GM23338 (cell line): ENCODE results near the gene CUX1. TPM values are rescaled to one million over a fixed set of nuclear protein-coding genes. Genes with fewer than 3 reads are reported as not detected.

Experiments used
- ATAC-seq: fragments of 200-7000 bp; cut with Tn5 transposase; 3 replicates; pipeline ENCODE4 v1.9.1; 2020
- DNase-seq: peaks from one replicate; pipeline ENCODE4 v3.0.0-alpha.2; 2015; ENCODE audit warnings: low spot score
- H2AFZ ChIP-seq: fragments of 200-600 bp; sonication (generic); 2 replicates; pipeline ENCODE4 v1.8.0; 2016; ENCODE audit warnings: antibody characterized with exemption, mild to moderate bottlenecking, moderate library complexity
- H3F3A ChIP-seq: fragments of 200-600 bp; sonication (generic); replicated peaks from 2 replicates; pipeline ENCODE4 v1.8.0; 2017; ENCODE audit warnings: antibody characterized with exemption, mixed run types, low read depth
- H3K27ac ChIP-seq: fragments of 200-600 bp; sonication (generic); 2 replicates; pipeline ENCODE4 v1.6.1; 2016; ENCODE audit warnings: low read depth
- H3K27me3 ChIP-seq: fragments of 200-600 bp; sonication (generic); 2 replicates; pipeline ENCODE4 v1.8.0; 2016; ENCODE audit warnings: mild to moderate bottlenecking, mixed run types, moderate library complexity; ENCODE audit not compliant: insufficient read depth
- H3K36me3 ChIP-seq: fragments of 200-600 bp; sonication (generic); 2 replicates; pipeline ENCODE4 v1.8.0; 2016; ENCODE audit warnings: mild to moderate bottlenecking; ENCODE audit not compliant: insufficient read depth
- H3K4me1 ChIP-seq: fragments of 200-600 bp; sonication (generic); 2 replicates; pipeline ENCODE4 v1.8.0; 2016; ENCODE audit warnings: mild to moderate bottlenecking, moderate library complexity; ENCODE audit not compliant: insufficient read depth
- H3K4me2 ChIP-seq: fragments of 200-600 bp; sonication (generic); 2 replicates; pipeline ENCODE4 v1.7.1; 2017; ENCODE audit warnings: mixed run types
- H3K4me3 ChIP-seq: fragments of 200-600 bp; sonication (generic); 2 replicates; pipeline ENCODE4 v1.6.1; 2016; ENCODE audit warnings: mixed run types
- H3K79me2 ChIP-seq: fragments of 200-600 bp; sonication (generic); replicated peaks from 2 replicates; pipeline ENCODE4 v1.8.0; 2017; ENCODE audit warnings: mild to moderate bottlenecking; ENCODE audit not compliant: insufficient read depth
- H3K9me2 ChIP-seq: fragments of 200-600 bp; sonication (generic); 2 replicates; pipeline ENCODE4 v1.8.0; 2017; ENCODE audit not compliant: insufficient read depth
- H4K20me1 ChIP-seq: fragments of 200-600 bp; sonication (generic); replicated peaks from 2 replicates; pipeline ENCODE4 v1.8.0; 2017; ENCODE audit warnings: mild to moderate bottlenecking; ENCODE audit not compliant: insufficient read depth
- H3K27ac Mint-ChIP-seq: 2 replicates; pipeline ENCODE4 v1.8.0; 2020; ENCODE audit warnings: inconsistent platforms, mild to moderate bottlenecking, moderate library complexity, mixed read lengths
- H3K27me3 Mint-ChIP-seq: 3 replicates; pipeline ENCODE4 v1.8.0; 2022; ENCODE audit warnings: low read depth, mild to moderate bottlenecking, moderate library complexity, mixed read lengths, inconsistent platforms; ENCODE audit not compliant: insufficient read depth, poor library complexity
- H3K36me3 Mint-ChIP-seq: 3 replicates; pipeline ENCODE4 v1.8.0; 2021; ENCODE audit warnings: low read depth, mild to moderate bottlenecking, inconsistent platforms, moderate library complexity, mixed read lengths
- H3K4me1 Mint-ChIP-seq: 3 replicates; pipeline ENCODE4 v1.8.0; 2020; ENCODE audit warnings: mild to moderate bottlenecking, inconsistent platforms, mixed read lengths
- H3K4me3 Mint-ChIP-seq: 3 replicates; pipeline ENCODE4 v1.8.0; 2021; ENCODE audit warnings: moderate library complexity, mild to moderate bottlenecking, inconsistent platforms, mixed read lengths
- H3K9me3 Mint-ChIP-seq: 3 replicates; pipeline ENCODE4 v1.8.0; 2020; ENCODE audit warnings: moderate library complexity, mild to moderate bottlenecking, inconsistent platforms, mixed read lengths
- CREB1 ChIP-seq: fragments of 250-450 bp; sonication (Bioruptor Pico); IDR thresholded peaks from 2 replicates; pipeline ENCODE4 v1.5.0; 2020; ENCODE audit warnings: low read depth, mild to moderate bottlenecking, moderate library complexity
- CTCF ChIP-seq, 2 experiments: fragments of 200-600 bp in 1 of 2; sonication (generic) in 1 of 2; conservative IDR thresholded peaks; 2 replicates each; pipeline versions ENCODE4 v1.5.1 to v1.6.1; 2016 to 2017; ENCODE audit warnings: antibody characterized with exemption in 2 of 2, low read depth in 2 of 2, mild to moderate bottlenecking in 2 of 2, moderate library complexity in 1 of 2
- ETS1 ChIP-seq: IDR thresholded peaks from 2 replicates; pipeline ENCODE4 v1.6.1; 2016; ENCODE audit warnings: antibody characterized with exemption
- EZH2 ChIP-seq: fragments of 200-600 bp; sonication (generic); IDR thresholded peaks from one replicate; pipeline ENCODE4 v1.8.0; 2017; ENCODE audit warnings: antibody characterized with exemption, mild to moderate bottlenecking, low read depth; ENCODE audit not compliant: unreplicated experiment
- EZH2phosphoT487 ChIP-seq: fragments of 200-600 bp; sonication (generic); IDR thresholded peaks from one replicate; pipeline ENCODE4 v1.8.1; 2018; ENCODE audit warnings: antibody characterized with exemption; ENCODE audit not compliant: unreplicated experiment
- JUNB ChIP-seq: IDR thresholded peaks from one replicate; pipeline ENCODE4 v1.6.1; 2016; ENCODE audit warnings: antibody characterized with exemption; ENCODE audit not compliant: unreplicated experiment
- POLR2AphosphoS5 ChIP-seq: IDR thresholded peaks from 2 replicates; pipeline ENCODE4 v1.6.1; 2016; ENCODE audit warnings: antibody characterized with exemption, low read depth
- REST ChIP-seq: IDR thresholded peaks from one replicate; pipeline ENCODE4 v1.6.1; 2018; ENCODE audit warnings: antibody characterized with exemption; ENCODE audit not compliant: unreplicated experiment
- STAT1 ChIP-seq: IDR thresholded peaks from one replicate; pipeline ENCODE4 v1.6.1; 2016; ENCODE audit warnings: antibody characterized with exemption; ENCODE audit not compliant: unreplicated experiment
- ZNF114 ChIP-seq: fragments of 250-450 bp; sonication (Bioruptor Pico); IDR thresholded peaks from 2 replicates; pipeline ENCODE4 v1.5.0; 2020; ENCODE audit warnings: mild to moderate bottlenecking, moderate library complexity
- ZNF331 ChIP-seq: fragments of 250-450 bp; sonication (Bioruptor Pico); IDR thresholded peaks from 2 replicates; pipeline ENCODE4 v1.5.0; 2020; ENCODE audit warnings: low read depth, mild to moderate bottlenecking, moderate library complexity
- ZNF462 ChIP-seq: fragments of 250-450 bp; sonication (Bioruptor Pico); IDR thresholded peaks from 2 replicates; pipeline ENCODE4 v1.5.0; 2020; ENCODE audit warnings: mild to moderate bottlenecking, moderate library complexity
- polyA plus RNA-seq: library from polyadenylated mRNA; unstranded; fragments of >200 nt; fragmentation: Nextera tagmentation; extraction: Ambion mirVana; gene quantifications from 2 replicates; pipeline ENCODE4 v1.2.1, GENCODE V29; 2016
- total RNA-seq: library from RNA; depleted of rRNA; stranded (reverse); fragments of >200 nt; shearing (Covaris generic); gene quantifications from 2 replicates; pipeline ENCODE4 v1.2.3, GENCODE V29; 2014

Gene CUX1
- total and polyA plus RNA-seq, 2 experiments from 2014 or later: 49.9 to 64.0 TPM

GRCh38 chr7:102192790-102193189, 375.4 kb downstream of the CUX1 start:
- H3K36me3 Mint-ChIP-seq: peaks cover 51% of the 10 kb centered on the region

More at GRCh38 chr7:102192790-102193189, 375.4 kb downstream of the CUX1 start:
- H3K27ac Mint-ChIP-seq: no peak overlapping the region
- H3K27ac ChIP-seq: no peak overlapping the region
- no peak overlapping the region for H3K4me3 ChIP-seq
- no peaks in the 10 kb centered on the region for H3F3A ChIP-seq
- no peak overlapping the region for H2AFZ ChIP-seq
- TF ChIP-seq CREB1: no peak
- no peak for TF ChIP-seq STAT1
- no peak for TF ChIP-seq CTCF (conservative IDR thresholded peaks at IDR 0.05; ENCODE audit: low read depth in 2 of 2)
- no peak for TF ChIP-seq REST
- TF ChIP-seq ZNF114 (CRISPR knock-in tag): no peak
- no peak for TF ChIP-seq EZH2phosphoT487
- no peak for TF ChIP-seq ZNF331 (CRISPR knock-in tag)
- TF ChIP-seq POLR2AphosphoS5: no peak
- TF ChIP-seq JUNB: no peak
- TF ChIP-seq ZNF462 (CRISPR knock-in tag): no peak
- no peak for TF ChIP-seq ETS1
- TF ChIP-seq EZH2: no peak
- peaks cover 14% of the 10 kb centered on the region; the same call in 1 of the 2 replicates for H3K36me3 ChIP-seq
- H3K4me1 Mint-ChIP-seq: peaks cover 29% of the 10 kb centered on the region
- DNase-seq (no peak), ATAC-seq (no peak)
- H3K4me3 Mint-ChIP-seq: no peak overlapping the region
- H3K27me3 Mint-ChIP-seq: peaks cover 18% of the 10 kb centered on the region
- no peaks in the 10 kb centered on the region for H3K9me2 ChIP-seq
- H3K27me3 ChIP-seq: no peaks in the 10 kb centered on the region
- no peaks in the 10 kb centered on the region for H3K79me2 ChIP-seq
- peaks cover 13% of the 10 kb centered on the region for H3K4me1 ChIP-seq
- no peaks in the 10 kb centered on the region for H3K9me3 Mint-ChIP-seq
- H3K4me2 ChIP-seq: no peak overlapping the region
- no peaks in the 10 kb centered on the region; the same call in 1 of the 2 replicates for H4K20me1 ChIP-seq
